Measurements from ENCODE around the gene ANXA4. TPM values are rescaled to one million over a fixed set of nuclear protein-coding genes. Genes with fewer than 3 reads are reported as not detected.

Gene ANXA4
- total RNA-seq, 1 experiment from 2014 or later = 9.5 TPM

DNA sequence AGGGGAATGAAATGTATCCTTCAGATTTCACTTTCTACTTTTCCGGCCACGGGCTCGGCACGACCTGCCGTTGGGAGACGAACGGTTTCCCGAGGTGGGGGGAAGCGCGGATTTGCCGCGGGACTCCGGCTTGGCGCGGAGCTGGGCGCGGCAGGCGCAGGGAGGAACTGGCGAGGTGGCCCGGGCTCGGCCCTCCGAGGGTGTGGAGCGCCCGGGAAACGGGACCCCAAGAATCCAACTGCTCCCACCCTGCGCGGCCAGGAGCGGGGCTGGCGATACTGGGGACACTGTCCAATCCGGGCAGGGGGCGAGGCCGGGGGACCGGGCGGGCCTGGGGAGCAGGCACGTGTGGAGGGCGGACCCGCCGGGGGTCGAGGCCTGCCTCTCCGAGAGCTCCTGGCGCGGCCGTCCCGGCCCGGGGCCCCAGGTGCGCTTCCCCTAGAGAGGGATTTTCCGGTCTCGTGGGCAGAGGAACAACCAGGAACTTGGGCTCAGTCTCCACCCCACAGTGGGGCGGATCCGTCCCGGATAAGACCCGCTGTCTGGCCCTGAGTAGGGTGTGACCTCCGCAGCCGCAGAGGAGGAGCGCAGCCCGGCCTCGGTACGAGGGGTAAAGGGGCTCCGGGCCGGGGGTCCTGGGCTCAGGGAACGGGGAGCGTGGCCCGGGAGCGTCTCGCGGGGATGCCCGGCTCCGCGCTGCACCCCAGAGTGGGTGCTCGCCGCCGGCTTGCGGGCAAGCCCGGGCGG lies at the start of gene ANXA4 (continued):
- TF ChIP-seq, protein P1, sequence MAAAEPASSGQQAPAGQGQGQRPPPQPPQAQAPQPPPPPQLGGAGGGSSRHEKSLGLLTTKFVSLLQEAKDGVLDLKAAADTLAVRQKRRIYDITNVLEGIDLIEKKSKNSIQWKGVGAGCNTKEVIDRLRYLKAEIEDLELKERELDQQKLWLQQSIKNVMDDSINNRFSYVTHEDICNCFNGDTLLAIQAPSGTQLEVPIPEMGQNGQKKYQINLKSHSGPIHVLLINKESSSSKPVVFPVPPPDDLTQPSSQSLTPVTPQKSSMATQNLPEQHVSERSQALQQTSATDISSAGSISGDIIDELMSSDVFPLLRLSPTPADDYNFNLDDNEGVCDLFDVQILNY (CRISPR knock-in tag; IDR thresholded peaks at IDR 0.05) = no peak
- TF ChIP-seq CBFB (CRISPR knock-in tag; IDR thresholded peaks at IDR 0.05; ENCODE audit: low read depth) (0 out of 2 replicates have a peak, but pooled peaks have one; percentile 37), TCF7 (CRISPR knock-in tag; IDR thresholded peaks at IDR 0.05; ENCODE audit: low read depth) (no peak), ZNF232 (CRISPR knock-in tag; IDR thresholded peaks at IDR 0.05) (no peak), IRF2 (CRISPR knock-in tag; IDR thresholded peaks at IDR 0.05; ENCODE audit: borderline replicate concordance, low read depth) (no peak), NFATC4 (CRISPR knock-in tag; IDR thresholded peaks at IDR 0.05) (no peak), MLX (CRISPR knock-in tag; IDR thresholded peaks at IDR 0.05) (0 out of 2 replicates have a peak, but pooled peaks have one; percentile 72), ZNF671 (CRISPR knock-in tag; IDR thresholded peaks at IDR 0.05) (no peak), TP53 (CRISPR knock-in tag; IDR thresholded peaks at IDR 0.05) (no peak), ELF4 (CRISPR knock-in tag; IDR thresholded peaks at IDR 0.05; ENCODE audit: low read depth) (no peak), USF2 (CRISPR knock-in tag; IDR thresholded peaks at IDR 0.05) (peak; percentile 56), NFYB (CRISPR knock-in tag; conservative IDR thresholded peaks at IDR 0.05; ENCODE audit: low read depth) (no peak), MYBL2 (CRISPR knock-in tag; IDR thresholded peaks at IDR 0.05) (no peak; the same call in 1 of the 2 replicates), NR2C2 (CRISPR knock-in tag; IDR thresholded peaks at IDR 0.05) (peak; percentile 59; the same call in 1 of the 2 replicates), FOXK1 (CRISPR knock-in tag; IDR thresholded peaks at IDR 0.05) (no peak), KAT7 (CRISPR knock-in tag; IDR thresholded peaks at IDR 0.05; ENCODE audit: borderline replicate concordance) (no peak; the same call in 1 of the 2 replicates), PREB (CRISPR knock-in tag; IDR thresholded peaks at IDR 0.05; ENCODE audit: borderline replicate concordance) (no peak), MXD4 (CRISPR knock-in tag; IDR thresholded peaks at IDR 0.05; ENCODE audit: borderline replicate concordance) (no peak), E2F1 (CRISPR knock-in tag; IDR thresholded peaks at IDR 0.05) (peak; percentile 63; the same call in 1 of the 2 replicates), NR1H2 (CRISPR knock-in tag; IDR thresholded peaks at IDR 0.05) (no peak), JUN (CRISPR knock-in tag; IDR thresholded peaks at IDR 0.05) (no peak; the same call in 1 of the 2 replicates), MAX (CRISPR knock-in tag; IDR thresholded peaks at IDR 0.05) (peak; percentile 90), ZNF263 (CRISPR knock-in tag; IDR thresholded peaks at IDR 0.05; ENCODE audit: low read depth) (no peak)
- TF ChIP-seq, protein P2, sequence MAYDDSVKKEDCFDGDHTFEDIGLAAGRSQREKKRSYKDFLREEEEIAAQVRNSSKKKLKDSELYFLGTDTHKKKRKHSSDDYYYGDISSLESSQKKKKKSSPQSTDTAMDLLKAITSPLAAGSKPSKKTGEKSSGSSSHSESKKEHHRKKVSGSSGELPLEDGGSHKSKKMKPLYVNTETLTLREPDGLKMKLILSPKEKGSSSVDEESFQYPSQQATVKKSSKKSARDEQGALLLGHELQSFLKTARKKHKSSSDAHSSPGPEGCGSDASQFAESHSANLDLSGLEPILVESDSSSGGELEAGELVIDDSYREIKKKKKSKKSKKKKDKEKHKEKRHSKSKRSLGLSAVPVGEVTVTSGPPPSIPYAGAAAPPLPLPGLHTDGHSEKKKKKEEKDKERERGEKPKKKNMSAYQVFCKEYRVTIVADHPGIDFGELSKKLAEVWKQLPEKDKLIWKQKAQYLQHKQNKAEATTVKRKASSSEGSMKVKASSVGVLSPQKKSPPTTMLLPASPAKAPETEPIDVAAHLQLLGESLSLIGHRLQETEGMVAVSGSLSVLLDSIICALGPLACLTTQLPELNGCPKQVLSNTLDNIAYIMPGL (CRISPR knock-in tag; IDR thresholded peaks at IDR 0.05) = peak; percentile 81
- TF ChIP-seq, protein P3, sequence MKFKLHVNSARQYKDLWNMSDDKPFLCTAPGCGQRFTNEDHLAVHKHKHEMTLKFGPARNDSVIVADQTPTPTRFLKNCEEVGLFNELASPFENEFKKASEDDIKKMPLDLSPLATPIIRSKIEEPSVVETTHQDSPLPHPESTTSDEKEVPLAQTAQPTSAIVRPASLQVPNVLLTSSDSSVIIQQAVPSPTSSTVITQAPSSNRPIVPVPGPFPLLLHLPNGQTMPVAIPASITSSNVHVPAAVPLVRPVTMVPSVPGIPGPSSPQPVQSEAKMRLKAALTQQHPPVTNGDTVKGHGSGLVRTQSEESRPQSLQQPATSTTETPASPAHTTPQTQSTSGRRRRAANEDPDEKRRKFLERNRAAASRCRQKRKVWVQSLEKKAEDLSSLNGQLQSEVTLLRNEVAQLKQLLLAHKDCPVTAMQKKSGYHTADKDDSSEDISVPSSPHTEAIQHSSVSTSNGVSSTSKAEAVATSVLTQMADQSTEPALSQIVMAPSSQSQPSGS (CRISPR knock-in tag; IDR thresholded peaks at IDR 0.05; ENCODE audit: borderline replicate concordance, low read depth) = no peak
- TF ChIP-seq, protein P4, sequence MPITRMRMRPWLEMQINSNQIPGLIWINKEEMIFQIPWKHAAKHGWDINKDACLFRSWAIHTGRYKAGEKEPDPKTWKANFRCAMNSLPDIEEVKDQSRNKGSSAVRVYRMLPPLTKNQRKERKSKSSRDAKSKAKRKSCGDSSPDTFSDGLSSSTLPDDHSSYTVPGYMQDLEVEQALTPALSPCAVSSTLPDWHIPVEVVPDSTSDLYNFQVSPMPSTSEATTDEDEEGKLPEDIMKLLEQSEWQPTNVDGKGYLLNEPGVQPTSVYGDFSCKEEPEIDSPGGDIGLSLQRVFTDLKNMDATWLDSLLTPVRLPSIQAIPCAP (CRISPR knock-in tag; IDR thresholded peaks at IDR 0.05) = no peak
- TF ChIP-seq, protein P5, sequence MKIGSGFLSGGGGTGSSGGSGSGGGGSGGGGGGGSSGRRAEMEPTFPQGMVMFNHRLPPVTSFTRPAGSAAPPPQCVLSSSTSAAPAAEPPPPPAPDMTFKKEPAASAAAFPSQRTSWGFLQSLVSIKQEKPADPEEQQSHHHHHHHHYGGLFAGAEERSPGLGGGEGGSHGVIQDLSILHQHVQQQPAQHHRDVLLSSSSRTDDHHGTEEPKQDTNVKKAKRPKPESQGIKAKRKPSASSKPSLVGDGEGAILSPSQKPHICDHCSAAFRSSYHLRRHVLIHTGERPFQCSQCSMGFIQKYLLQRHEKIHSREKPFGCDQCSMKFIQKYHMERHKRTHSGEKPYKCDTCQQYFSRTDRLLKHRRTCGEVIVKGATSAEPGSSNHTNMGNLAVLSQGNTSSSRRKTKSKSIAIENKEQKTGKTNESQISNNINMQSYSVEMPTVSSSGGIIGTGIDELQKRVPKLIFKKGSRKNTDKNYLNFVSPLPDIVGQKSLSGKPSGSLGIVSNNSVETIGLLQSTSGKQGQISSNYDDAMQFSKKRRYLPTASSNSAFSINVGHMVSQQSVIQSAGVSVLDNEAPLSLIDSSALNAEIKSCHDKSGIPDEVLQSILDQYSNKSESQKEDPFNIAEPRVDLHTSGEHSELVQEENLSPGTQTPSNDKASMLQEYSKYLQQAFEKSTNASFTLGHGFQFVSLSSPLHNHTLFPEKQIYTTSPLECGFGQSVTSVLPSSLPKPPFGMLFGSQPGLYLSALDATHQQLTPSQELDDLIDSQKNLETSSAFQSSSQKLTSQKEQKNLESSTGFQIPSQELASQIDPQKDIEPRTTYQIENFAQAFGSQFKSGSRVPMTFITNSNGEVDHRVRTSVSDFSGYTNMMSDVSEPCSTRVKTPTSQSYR (CRISPR knock-in tag; IDR thresholded peaks at IDR 0.05) = peak; percentile 25; the same call in 1 of the 2 replicates
